Cerebellar cortex (tissue), 1 donor: ENCODE results near the gene VOPP1.
"Not testable (repeated sequence)": the region's sequence is repeated elsewhere in the genome, so short reads cannot be mapped to it uniquely, and the experiment has no call there.

Experiments
- DNase-seq: peaks from one replicate; pipeline ENCODE4 v3.0.0-alpha.2; 2015; ENCODE audit warnings: low spot score

The VOPP1 gene

GRCh38 chr7:55488216-55488615 is 84.1 kb downstream of the VOPP1 start:
- no peak for DNase-seq

- DNase-seq: no peak
Measured at GRCh38 chr7:55486991-55487390, 85.3 kb downstream of the VOPP1 start.

GRCh38 chr7:55486192-55486590 is 86.1 kb downstream of the VOPP1 start:
- no peak for DNase-seq

GRCh38 chr7:55485501-55486191 is 86.7 kb downstream of the VOPP1 start:
- no peak for DNase-seq

- no peak for DNase-seq
Measured at GRCh38 chr7:55484834-55485233, 87.5 kb downstream of the VOPP1 start.

- no peak for DNase-seq
Measured at GRCh38 chr7:55484241-55484640, 88.1 kb downstream of the VOPP1 start.

- DNase-seq: no peak
Measured at GRCh38 chr7:55483046-55483445, 89.3 kb downstream of the VOPP1 start.

GRCh38 chr7:55481155-55481554 is 91.1 kb downstream of the VOPP1 start:
- DNase-seq: no peak

- DNase-seq: no peak
Measured at GRCh38 chr7:55478700-55479099, 93.6 kb downstream of the VOPP1 start.

GRCh38 chr7:55477781-55478374 is 94.4 kb downstream of the VOPP1 start:
- no peak for DNase-seq

GRCh38 chr7:55476852-55477780 is 95.2 kb downstream of the VOPP1 start:
- no peak for DNase-seq

GRCh38 chr7:55475855-55476803 is 96.2 kb downstream of the VOPP1 start:
- DNase-seq: peak; percentile 42

GRCh38 chr7:55474944-55475854 is 97.1 kb downstream of the VOPP1 start:
- no peak for DNase-seq

- DNase-seq: no peak
Measured at GRCh38 chr7:55473932-55474331, 98.4 kb downstream of the VOPP1 start.

- no peak for DNase-seq
Measured at GRCh38 chr7:55472928-55473725, 99.2 kb downstream of the VOPP1 start.

- DNase-seq: not testable (repeated sequence)
Measured at GRCh38 chr7:55472406-55472805, 99.9 kb downstream of the VOPP1 start.

- DNase-seq: not testable (repeated sequence)
Measured at GRCh38 chr7:55471594-55471993, 100.7 kb downstream of the VOPP1 start.

- DNase-seq: no peak
Measured at GRCh38 chr7:55470261-55470660, 102.0 kb downstream of the VOPP1 start.

GRCh38 chr7:55469721-55470120 is 102.6 kb downstream of the VOPP1 start:
- no peak for DNase-seq

GRCh38 chr7:55469271-55469681 is 103.0 kb downstream of the VOPP1 start:
- no peak for DNase-seq
